IPS-18c (cell line): ENCODE measurements around the gene PDLIM5.

ENCODE experiments used
- H3K4me3 ChIP-seq: 2 replicates; pipeline ENCODE4 v1.7.0; 2013; ENCODE audit warnings: low read depth, mild to moderate bottlenecking, low read length, moderate library complexity; ENCODE audit not compliant: insufficient read depth
- H3K9me3 ChIP-seq: one replicate; pipeline ENCODE4 v1.6.1; 2013; ENCODE audit warnings: mild to moderate bottlenecking, low read length, moderate library complexity; ENCODE audit not compliant: control insufficient read depth, insufficient read depth

Gene PDLIM5

DNA sequence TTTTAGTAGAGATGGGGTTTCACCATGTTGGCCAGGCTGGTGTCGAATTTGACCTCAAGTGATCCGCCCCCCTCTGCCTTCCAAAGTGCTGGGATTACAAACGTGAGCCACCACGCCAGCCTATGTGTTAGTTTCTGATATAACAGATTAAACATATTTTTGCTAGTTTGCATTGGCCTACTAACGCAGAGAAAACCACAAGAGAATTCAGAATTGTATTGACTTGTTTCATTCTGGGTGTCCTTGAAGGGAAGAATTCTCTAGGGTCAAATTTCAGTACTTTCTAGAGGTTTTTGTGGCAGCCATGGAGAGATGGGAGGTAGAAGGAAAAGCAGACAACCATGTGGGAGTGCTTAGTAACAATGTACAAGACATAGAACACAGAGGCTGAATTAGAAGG, 259.9 kb downstream of the PDLIM5 start:
- Histone ChIP-seq H3K4me3 (no peak overlapping the region), H3K9me3 (no peaks in the 10 kb centered on the region)

GRCh38 chr4:94714365-94715160, 262.8 kb downstream of the PDLIM5 start:
- Histone ChIP-seq H3K4me3 (no peak overlapping the region), H3K9me3 (no peaks in the 10 kb centered on the region)

DNA sequence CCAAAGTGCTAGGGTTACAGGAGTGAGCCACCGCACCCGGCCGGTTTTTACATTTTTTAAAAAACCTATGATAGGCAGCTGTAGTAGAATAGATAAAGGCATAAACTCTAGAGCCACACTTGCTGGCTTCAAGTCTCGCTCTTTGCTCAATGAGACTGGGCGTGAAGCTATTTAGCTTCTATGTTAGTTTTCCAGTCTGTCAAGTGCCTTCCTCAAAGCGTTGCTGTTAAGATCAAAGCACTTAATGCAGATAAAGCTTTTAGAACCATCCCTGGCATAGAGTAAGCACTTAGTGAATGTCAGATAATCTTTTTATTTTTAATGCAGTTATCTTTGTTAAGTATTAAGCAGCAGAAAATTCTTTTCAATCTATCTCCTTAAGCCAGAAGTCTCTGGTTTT, 264.0 kb downstream of the PDLIM5 start:
- H3K9me3 ChIP-seq, result no peaks in the 10 kb centered on the region
- H3K4me3 ChIP-seq, result no peak overlapping the region
